ENCODE results near the gene HS6ST3. TPM values are rescaled to one million over a fixed set of nuclear protein-coding genes. Genes with fewer than 3 reads are reported as not detected.
A peak's percentile ranks its signal among the peaks of the same experiment; 100 is the strongest.

The HS6ST3 gene
- polyA plus RNA-seq, 1 donor from 2014 or later: not detected

DNA sequence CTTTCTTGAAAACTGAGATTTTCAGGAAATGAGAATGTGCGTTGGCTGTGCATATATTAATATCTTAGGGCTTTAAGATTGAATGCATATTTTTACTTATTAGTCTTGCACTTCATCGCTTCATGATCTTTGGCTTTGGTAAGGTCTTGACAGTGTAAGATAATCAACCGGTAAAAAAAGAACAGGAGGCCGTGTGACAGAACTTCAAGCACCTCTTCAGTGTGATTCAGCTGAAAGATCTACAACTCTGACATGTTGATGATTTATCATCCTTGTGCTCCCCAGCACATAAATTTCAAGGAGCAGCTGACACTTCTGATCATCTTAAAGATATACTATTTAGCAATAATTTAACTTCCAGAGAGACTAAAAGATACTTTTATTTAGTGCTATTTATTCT, 195.1 kb downstream of the HS6ST3 start:
- H3K4me1 Mint-ChIP-seq: no peaks in the 10 kb centered on the region
- no peaks in the 10 kb centered on the region for H3K27me3 Mint-ChIP-seq
- H3K9me3 Mint-ChIP-seq: peaks cover 0 to 3% (median 0%) of the 10 kb centered on the region in 3 donors
- H3K36me3 Mint-ChIP-seq: no peaks in the 10 kb centered on the region
- H3K27ac Mint-ChIP-seq: no peak overlapping the region
- no peak overlapping the region for H3K4me3 Mint-ChIP-seq

DNA sequence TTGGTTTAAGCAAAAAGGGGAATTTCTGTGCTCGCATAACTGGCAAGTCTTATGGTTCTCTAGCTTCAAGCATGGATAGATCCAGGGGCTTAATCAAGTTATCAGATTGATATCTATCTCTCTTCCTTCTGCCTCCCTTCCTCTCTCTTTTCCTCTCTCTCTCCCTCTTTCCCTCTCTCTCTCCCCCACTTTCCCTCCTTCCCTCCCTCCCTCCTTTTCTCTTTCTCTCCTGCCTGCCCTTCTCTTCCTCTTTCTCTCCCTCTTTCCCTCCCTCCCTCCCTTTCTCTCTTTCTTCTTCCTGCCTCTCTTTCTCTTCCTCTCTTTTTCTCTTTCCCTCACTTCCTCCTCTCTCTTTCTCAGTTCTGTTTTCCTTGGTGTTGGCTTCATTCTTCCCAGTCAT, 195.8 kb downstream of the HS6ST3 start:
- Mint-ChIP-seq H3K4me1 (no peaks in the 10 kb centered on the region), H3K4me3 (no peak overlapping the region), H3K9me3 (peaks cover 0 to under 1% (median 0%) of the 10 kb centered on the region in 3 donors), H3K36me3 (no peaks in the 10 kb centered on the region), H3K27me3 (no peaks in the 10 kb centered on the region), H3K27ac (no peak overlapping the region)

DNA sequence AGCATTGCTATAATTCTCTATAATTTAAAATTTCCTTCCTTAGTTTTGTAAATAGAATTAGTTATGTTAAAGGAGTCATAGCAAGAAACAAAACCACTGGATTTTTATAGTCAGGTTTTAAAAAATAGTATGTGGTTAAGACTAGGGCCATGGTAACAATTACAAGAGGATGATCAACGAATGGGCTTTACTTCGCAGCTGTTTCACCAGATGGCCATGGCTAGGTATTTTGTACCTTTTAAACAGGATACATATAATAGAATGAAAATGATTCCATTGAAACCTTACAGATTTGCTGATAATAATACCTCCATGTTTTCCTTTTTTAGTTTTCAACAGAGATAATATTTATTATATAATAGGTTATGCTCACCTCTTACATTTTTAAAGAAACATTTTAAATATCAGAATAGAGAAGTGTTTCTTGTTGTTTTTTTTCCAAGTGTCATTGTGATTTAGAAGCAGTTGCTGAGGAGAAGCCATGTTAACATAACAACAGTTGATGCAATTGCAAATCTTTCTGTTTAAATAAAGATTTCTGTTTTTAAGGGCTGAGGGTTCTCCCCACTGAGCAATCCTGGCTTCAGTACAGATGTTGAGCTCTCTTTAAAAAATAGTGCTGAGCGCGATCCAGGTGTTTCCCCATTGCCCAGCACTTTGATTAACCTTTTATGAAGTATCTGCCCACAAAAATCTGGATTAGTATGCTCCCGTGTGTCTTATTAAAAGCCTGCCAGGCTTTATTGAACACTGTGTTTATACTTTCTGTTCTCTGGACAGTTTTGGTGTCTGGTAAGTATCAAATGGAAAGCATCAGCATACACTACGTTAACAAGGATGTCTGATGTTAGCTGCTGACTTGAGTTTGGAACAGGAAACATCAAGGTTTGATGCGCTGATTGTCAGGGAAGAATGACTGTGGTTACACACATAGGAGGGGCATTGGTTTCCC, 205.3 kb downstream of the HS6ST3 start:
- Mint-ChIP-seq H3K4me1 (peaks cover 0 to 1% (median 0%) of the 10 kb centered on the region in 3 donors), H3K36me3 (no peaks in the 10 kb centered on the region), H3K9me3 (peaks cover 0 to 11% (median 0%) of the 10 kb centered on the region in 3 donors), H3K27me3 (no peaks in the 10 kb centered on the region), H3K4me3 (no peak overlapping the region), H3K27ac (no peak overlapping the region)

DNA sequence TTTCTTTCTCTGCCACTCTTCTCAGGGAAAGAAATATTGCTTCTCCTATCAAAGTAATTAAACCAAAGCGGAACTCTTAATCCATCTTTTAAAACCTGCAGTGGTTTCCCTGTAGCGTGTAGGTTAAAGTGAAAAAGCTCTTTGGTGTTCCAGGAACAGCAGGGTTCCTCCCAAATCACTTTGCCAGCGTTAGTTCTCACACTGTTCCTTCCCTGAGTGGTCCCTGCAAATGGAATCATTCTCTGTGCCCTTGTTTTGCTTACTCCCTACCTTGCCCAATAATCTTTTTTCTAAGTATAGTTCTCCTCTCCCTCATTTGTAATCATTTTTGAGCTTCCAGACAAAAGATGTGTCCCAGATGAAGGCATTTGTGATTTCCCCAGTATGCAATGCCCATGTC, 207.5 kb downstream of the HS6ST3 start:
- H3K36me3 Mint-ChIP-seq: no peaks in the 10 kb centered on the region
- H3K9me3 Mint-ChIP-seq: peaks cover 0 to 11% (median 0%) of the 10 kb centered on the region in 3 donors
- H3K4me3 Mint-ChIP-seq: no peak overlapping the region
- H3K27ac Mint-ChIP-seq: no peak overlapping the region
- peaks cover 0 to 1% (median 0%) of the 10 kb centered on the region in 3 donors for H3K4me1 Mint-ChIP-seq
- no peaks in the 10 kb centered on the region for H3K27me3 Mint-ChIP-seq

DNA sequence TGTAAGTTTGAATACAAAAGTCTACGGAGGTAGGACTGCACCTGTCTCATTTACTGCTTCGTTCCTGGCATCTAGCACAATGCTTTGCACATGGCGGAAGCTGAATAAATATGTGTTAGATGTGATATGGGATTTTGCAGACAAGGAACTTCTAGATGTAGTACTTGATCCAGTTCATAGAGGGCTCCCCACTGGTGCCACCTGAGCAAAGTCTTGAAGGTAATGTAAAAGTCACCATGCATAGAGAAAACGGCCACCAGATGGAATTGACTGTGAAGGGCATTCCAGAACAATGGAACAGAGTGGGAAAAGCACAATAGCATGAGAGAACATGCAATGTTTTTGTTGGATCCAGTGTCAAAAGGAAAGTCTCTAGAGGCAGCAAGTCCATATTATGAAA, 209.3 kb downstream of the HS6ST3 start:
- no peak overlapping the region for H3K4me3 Mint-ChIP-seq

DNA sequence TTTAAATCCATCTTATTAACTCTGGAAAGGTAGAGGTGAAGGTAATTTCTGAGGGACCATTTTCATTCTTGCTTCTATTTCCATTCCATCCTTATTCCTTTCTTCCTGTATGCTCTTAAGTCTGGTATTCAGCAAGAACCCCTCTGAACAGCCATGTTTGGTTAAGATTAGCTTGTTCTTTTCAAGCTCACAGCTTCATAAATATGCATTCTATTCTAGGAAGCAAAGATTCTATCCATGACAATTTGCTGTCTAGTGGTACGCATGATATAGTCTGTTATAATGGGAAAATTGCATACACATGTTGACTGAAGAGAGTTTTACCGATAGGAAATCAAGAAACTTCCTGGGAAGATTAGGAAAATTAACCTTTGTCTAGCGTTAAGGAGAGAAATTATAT, 218.7 kb downstream of the HS6ST3 start:
- Mint-ChIP-seq H3K36me3 (no peaks in the 10 kb centered on the region), H3K4me1 (no peaks in the 10 kb centered on the region), H3K27me3 (no peaks in the 10 kb centered on the region), H3K27ac (no peak overlapping the region), H3K4me3 (no peak overlapping the region), H3K9me3 (peaks cover 0 to 3% (median 0%) of the 10 kb centered on the region in 3 donors)

More for the DNA sequence above, 209.3 kb downstream of the HS6ST3 start:
- H3K9me3 Mint-ChIP-seq: peaks cover 0 to 9% (median 0%) of the 10 kb centered on the region in 3 donors
- peaks cover 0 to 1% (median 0%) of the 10 kb centered on the region in 3 donors for H3K4me1 Mint-ChIP-seq
- H3K27ac Mint-ChIP-seq: no peak overlapping the region
- no peaks in the 10 kb centered on the region for H3K27me3 Mint-ChIP-seq
- no peaks in the 10 kb centered on the region for H3K36me3 Mint-ChIP-seq

DNA sequence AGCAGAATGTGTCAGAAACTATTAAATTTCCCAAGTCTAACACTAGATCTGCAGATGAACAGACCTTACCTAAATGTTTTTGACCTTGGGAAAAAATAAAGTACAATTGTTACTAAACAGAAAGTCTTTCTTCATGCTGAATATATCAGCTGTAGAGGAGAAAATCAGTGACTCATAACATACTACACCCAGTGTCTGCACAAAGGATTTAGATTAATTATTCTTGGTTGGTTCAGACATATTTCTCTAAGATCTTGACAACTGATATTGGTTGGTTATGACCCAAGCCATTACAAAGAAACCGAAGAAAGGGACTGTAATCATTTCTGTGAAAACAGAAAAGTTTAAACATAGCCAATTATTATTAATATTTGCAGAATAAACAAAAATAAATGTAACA, 225.1 kb downstream of the HS6ST3 start:
- H3K27ac Mint-ChIP-seq: no peak overlapping the region
- no peaks in the 10 kb centered on the region for H3K27me3 Mint-ChIP-seq
- no peak overlapping the region for H3K4me3 Mint-ChIP-seq
- no peaks in the 10 kb centered on the region for H3K36me3 Mint-ChIP-seq
- no peaks in the 10 kb centered on the region for H3K4me1 Mint-ChIP-seq
- peaks cover 0 to 5% (median 0%) of the 10 kb centered on the region in 3 donors for H3K9me3 Mint-ChIP-seq

DNA sequence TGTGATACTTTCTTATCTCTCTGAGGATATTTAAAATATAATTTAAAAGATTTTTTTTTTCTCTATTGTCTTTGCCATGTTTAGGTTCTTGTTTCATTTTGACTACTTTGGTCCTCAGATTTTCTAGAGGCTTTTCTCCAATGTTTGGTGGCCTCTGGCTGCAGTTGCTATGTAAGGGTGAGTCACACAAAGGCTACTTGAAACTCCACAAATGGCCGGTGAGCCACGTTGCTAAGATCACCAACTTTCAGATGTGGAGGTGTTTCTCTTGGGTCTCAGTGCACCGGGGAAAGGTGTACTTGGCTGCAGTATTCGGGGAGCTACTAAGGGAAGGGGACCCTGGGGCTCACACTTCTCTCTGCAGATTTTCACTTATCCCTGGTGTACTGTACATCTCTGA, 248.1 kb downstream of the HS6ST3 start:
- no peak overlapping the region for H3K4me3 Mint-ChIP-seq
- H3K9me3 Mint-ChIP-seq: peaks cover 0 to 4% (median 4%) of the 10 kb centered on the region in 3 donors
- H3K27ac Mint-ChIP-seq: no peak overlapping the region
- H3K27me3 Mint-ChIP-seq: no peaks in the 10 kb centered on the region
- no peaks in the 10 kb centered on the region for H3K4me1 Mint-ChIP-seq
- H3K36me3 Mint-ChIP-seq: no peaks in the 10 kb centered on the region

DNA sequence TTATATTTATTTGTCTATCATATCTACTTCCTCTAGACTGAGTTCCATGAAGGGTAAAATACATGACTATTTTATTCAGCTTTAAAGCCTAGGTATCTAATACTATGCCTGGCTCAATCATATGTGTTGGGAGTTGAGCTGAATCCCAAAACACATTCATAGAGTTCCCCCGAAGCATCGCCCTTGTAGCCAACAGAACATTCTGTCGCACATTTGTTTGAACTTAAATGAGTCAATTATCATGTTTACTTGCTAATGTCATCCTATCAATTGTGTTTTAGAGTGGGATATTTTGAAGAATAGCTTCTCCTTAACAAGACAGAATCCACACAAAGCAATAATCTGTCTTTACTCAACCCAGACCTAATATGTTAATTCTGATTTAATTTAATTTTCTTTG, 252.4 kb downstream of the HS6ST3 start:
- Mint-ChIP-seq H3K4me3 (no peak overlapping the region), H3K9me3 (peaks cover 0 to 2% (median 0%) of the 10 kb centered on the region in 3 donors), H3K27me3 (no peaks in the 10 kb centered on the region), H3K27ac (no peak overlapping the region), H3K36me3 (no peaks in the 10 kb centered on the region), H3K4me1 (no peaks in the 10 kb centered on the region)

DNA sequence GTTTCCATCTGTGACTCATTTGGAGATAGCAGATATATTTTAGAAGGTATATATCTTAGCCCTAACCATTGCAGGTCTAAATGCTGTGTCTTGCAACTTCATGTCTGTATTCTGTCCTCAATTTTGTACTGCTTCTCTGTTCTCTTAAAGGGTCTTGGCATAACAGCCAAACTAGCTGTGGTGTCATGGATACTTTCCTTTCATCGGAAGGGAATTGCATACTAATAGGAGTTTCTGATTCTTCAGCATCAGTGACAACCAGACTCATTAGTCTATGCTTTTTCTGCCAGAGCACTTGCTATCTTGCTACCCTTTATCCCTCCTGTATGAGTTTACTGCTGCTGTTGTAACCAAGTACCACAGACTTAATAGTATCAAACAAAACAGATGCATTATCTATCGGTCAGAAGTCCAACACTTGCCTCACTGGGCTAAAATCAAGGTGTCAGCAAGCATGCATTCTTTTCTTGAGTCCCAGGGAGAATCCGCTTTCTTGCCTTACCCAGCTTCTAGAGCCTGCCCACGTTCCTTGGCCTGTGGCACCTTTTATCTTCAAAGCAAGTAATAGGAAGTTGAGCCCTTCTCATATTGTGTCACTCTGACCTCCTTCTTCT, 253.1 kb downstream of the HS6ST3 start:
- H3K27me3 Mint-ChIP-seq: no peaks in the 10 kb centered on the region
- H3K4me3 Mint-ChIP-seq: no peak overlapping the region
- H3K9me3 Mint-ChIP-seq: peaks cover 0 to 2% (median 0%) of the 10 kb centered on the region in 3 donors
- no peak overlapping the region for H3K27ac Mint-ChIP-seq
- no peaks in the 10 kb centered on the region for H3K4me1 Mint-ChIP-seq
- no peaks in the 10 kb centered on the region for H3K36me3 Mint-ChIP-seq

DNA sequence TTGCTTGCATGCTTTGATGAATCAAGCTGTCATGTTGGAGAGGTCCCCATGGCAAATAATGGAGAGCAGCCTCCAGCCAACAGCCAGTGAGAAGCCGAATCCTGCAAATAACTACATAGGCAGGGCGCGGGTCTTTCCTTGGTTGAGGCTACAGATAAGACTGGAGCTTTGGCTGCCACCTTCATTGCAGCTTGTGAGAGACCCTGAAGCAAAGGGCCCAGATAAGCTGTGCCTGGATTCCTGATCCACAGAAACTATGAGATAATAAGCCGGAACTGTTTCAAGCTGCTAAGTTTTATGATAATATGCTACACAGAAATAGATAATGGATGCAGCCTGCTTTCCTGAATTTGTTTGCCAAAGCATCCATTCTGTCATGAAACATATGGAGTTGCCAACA, 257.0 kb downstream of the HS6ST3 start:
- Mint-ChIP-seq H3K9me3 (peaks cover 0 to 2% (median 0%) of the 10 kb centered on the region in 3 donors), H3K4me1 (no peaks in the 10 kb centered on the region), H3K27me3 (no peaks in the 10 kb centered on the region), H3K27ac (peak overlapping the region in 1 of 3 donors; percentile 27), H3K36me3 (no peaks in the 10 kb centered on the region), H3K4me3 (no peak overlapping the region)

DNA sequence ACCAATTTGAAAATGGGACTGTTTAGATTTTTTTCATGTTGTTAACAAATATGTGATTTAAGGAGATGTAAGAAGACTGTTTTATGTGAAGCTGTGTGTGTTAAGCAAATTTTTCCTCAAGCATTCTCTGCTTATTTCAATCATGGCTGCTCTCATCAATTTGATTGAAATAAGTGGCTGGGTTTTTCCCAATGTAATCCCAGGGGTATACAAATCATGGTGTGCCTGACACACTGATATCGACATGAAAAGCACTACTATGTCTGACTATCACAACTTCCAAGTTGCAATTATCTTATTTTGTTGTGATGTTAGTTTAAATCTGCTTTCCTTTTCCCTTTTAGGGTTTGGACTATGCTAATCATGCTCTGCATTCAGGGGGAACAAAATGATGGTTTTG, 283.7 kb downstream of the HS6ST3 start:
- Mint-ChIP-seq H3K27me3 (no peaks in the 10 kb centered on the region), H3K9me3 (peaks cover under 1 to 8% (median 4%) of the 10 kb centered on the region in 3 donors), H3K4me3 (no peak overlapping the region)

DNA sequence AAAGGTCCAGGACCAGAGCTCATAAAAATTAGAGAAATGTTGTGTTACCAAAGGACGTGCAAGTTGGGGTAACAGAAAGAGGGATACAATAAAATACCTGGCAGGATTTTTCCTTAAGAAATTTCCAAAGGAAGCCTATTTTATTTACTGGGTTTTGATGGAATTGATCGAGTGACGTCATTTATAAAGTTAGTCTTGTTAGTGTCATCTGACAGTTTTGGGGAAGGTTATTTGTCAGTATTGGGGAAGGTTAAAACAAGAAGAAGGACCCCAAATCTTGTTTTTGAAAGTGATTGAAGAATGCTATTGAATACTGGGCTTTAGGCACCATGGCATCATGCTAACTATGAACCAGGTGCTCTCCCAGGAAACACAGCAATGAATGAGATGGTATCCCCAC, 287.9 kb downstream of the HS6ST3 start:
- no peaks in the 10 kb centered on the region for H3K36me3 Mint-ChIP-seq
- H3K27me3 Mint-ChIP-seq: no peaks in the 10 kb centered on the region
- H3K4me3 Mint-ChIP-seq: no peak overlapping the region
- H3K27ac Mint-ChIP-seq: no peak overlapping the region
- no peaks in the 10 kb centered on the region for H3K4me1 Mint-ChIP-seq
- H3K9me3 Mint-ChIP-seq: peaks cover 0 to 8% (median 4%) of the 10 kb centered on the region in 3 donors

More for the DNA sequence above, 283.7 kb downstream of the HS6ST3 start:
- Mint-ChIP-seq H3K4me1 (no peaks in the 10 kb centered on the region), H3K27ac (no peak overlapping the region), H3K36me3 (no peaks in the 10 kb centered on the region)

DNA sequence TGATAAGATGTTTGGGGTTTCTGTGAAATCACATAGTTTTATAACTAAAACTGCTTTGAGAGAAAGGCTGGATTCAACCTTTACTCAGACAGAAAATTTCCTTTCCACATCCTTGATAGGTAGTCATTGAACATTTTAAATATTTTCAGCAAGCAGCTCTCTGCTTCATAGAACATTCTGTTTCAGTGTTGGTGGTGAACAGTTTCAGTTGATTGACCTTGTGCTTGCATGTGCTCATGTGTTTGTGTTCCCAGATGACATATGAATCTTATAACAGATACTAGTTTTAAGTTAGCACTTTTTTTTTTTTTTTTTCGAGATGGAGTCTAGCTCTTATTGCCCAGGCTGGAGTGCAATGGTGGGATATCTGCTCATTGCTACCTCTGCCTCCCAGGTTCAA, 290.1 kb downstream of the HS6ST3 start:
- Mint-ChIP-seq H3K27ac (no peak overlapping the region), H3K4me1 (no peaks in the 10 kb centered on the region), H3K36me3 (no peaks in the 10 kb centered on the region), H3K4me3 (no peak overlapping the region), H3K27me3 (no peaks in the 10 kb centered on the region), H3K9me3 (peaks cover 0 to 7% (median 7%) of the 10 kb centered on the region in 3 donors)

DNA sequence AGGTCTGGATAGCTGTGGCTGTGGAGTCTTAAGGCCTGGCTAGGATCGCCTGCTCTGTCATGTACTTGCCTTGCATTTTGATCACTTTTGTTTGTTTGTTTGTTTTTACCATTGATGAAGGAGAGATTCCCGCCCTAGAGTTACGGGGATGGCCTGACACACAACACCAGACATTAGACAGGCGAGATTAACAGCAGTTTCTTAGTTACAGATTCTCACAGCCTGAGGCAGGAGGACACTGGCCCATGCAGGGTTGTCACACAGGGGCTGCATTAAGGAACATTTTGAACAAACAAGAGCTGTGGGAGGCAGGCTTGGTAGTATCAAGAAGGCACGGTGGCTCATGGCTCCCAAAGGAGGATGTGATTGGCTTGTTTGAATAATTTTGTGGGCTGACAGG, 291.8 kb downstream of the HS6ST3 start:
- Mint-ChIP-seq H3K36me3 (no peaks in the 10 kb centered on the region), H3K4me1 (no peaks in the 10 kb centered on the region), H3K4me3 (no peak overlapping the region)

More for the DNA sequence above, 291.8 kb downstream of the HS6ST3 start:
- Mint-ChIP-seq H3K27me3 (no peaks in the 10 kb centered on the region), H3K27ac (no peak overlapping the region), H3K9me3 (peaks cover 0 to 4% (median 3%) of the 10 kb centered on the region in 3 donors)

All from IgD-negative memory B cell (primary cell).